ENCODE measurements around the gene LENEP.

LENEP gene

DNA sequence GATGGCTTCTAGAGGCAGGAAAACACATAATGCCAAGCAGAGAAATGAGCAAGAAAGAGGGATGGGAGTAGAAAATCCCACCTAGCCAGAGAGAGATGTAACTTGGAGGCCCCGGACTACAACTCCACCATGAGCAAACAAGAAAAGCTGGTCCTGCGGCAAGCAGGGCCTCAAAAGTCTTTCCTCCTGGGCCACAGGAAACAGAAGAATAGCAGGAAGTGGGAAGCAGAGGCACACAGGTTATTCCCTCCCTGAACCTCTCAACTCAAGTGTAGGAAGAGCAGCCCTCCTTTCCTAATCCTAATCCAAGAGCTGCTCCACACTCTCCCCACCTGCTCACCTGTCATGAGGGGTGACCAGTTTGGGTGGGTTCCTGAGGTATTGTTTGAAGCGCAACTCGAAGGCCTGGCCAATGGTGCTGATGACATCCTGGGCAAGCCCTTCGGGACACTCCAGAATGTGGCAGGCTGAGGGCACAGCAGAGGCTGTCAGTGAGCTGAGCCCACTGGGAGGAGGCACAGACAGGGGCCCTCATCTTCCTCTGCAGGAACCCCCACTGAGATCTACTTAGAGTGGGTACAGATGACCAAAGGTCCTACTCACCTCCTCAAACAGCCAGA lies 25.9 kb upstream of the LENEP start:
- Histone ChIP-seq H3K4me2 (ENCODE audit: insufficient read depth, low read length) (no peak overlapping the region), H2AFZ (ENCODE audit: low read depth, low read length) (no peak overlapping the region), H4K20me1 (ENCODE audit: insufficient read depth, low read length) (peaks cover 24% of the 10 kb centered on the region), H3K27me3 (ENCODE audit: insufficient read depth, low read length, poor library complexity) (no peaks in the 10 kb centered on the region), H3K9ac (ENCODE audit: low read depth, low read length) (no peak overlapping the region), H3K36me3 (ENCODE audit: insufficient read depth, low read length) (peaks cover 76% of the 10 kb centered on the region), H3K27ac (ENCODE audit: low read length) (no peak overlapping the region), H3K9me3 (ENCODE audit: insufficient read depth, low read length, severe bottlenecking) (no peaks in the 10 kb centered on the region), H3K4me1 (ENCODE audit: insufficient read depth, low read length) (peaks cover 32% of the 10 kb centered on the region), H3K79me2 (ENCODE audit: insufficient read depth, low read length) (peaks cover 47% of the 10 kb centered on the region), H3K4me3 (ENCODE audit: low read depth in 1 of 2, low read length in 2 of 2) (no peak overlapping the region)
- DNase-seq = no peak
- ATAC-seq (ENCODE audit: insufficient read depth, low read depth) = no peak
- TF ChIP-seq EZH2 (IDR thresholded peaks at IDR 0.05; ENCODE audit: borderline replicate concordance, low read depth, low read length, severe bottlenecking) = no peak
- TF ChIP-seq, protein P1, sequence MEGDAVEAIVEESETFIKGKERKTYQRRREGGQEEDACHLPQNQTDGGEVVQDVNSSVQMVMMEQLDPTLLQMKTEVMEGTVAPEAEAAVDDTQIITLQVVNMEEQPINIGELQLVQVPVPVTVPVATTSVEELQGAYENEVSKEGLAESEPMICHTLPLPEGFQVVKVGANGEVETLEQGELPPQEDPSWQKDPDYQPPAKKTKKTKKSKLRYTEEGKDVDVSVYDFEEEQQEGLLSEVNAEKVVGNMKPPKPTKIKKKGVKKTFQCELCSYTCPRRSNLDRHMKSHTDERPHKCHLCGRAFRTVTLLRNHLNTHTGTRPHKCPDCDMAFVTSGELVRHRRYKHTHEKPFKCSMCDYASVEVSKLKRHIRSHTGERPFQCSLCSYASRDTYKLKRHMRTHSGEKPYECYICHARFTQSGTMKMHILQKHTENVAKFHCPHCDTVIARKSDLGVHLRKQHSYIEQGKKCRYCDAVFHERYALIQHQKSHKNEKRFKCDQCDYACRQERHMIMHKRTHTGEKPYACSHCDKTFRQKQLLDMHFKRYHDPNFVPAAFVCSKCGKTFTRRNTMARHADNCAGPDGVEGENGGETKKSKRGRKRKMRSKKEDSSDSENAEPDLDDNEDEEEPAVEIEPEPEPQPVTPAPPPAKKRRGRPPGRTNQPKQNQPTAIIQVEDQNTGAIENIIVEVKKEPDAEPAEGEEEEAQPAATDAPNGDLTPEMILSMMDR (IDR thresholded peaks at IDR 0.05; ENCODE audit: borderline replicate concordance, extremely low read depth, low read length, poor library complexity, severe bottlenecking) = no peak

DNA sequence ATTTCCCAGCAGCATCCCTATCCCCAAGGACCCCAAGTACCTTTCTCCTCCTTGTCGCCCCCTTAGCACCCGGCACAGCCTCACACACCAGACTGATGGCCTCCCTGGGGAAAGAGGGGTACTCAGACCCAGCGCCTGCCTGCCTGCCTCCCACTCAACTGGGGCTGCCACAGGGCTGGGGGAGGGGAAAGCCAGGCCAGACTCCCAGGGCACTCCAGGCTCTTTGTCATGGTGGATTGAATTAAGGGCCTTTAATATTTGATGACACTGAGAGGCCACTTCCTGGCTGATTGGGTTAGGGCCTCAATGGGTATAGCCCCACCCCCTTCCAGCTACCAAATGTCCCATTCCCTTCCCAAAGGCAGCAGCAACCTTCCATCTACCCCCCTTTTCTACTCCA lies 24.7 kb upstream of the LENEP start:
- Histone ChIP-seq H3K4me3 (ENCODE audit: low read depth in 1 of 2, low read length in 2 of 2) (no peak overlapping the region), H3K4me1 (ENCODE audit: insufficient read depth, low read length) (peaks cover 32% of the 10 kb centered on the region), H3K27me3 (ENCODE audit: insufficient read depth, low read length, poor library complexity) (no peaks in the 10 kb centered on the region), H3K4me2 (ENCODE audit: insufficient read depth, low read length) (no peak overlapping the region), H2AFZ (ENCODE audit: low read depth, low read length) (no peak overlapping the region), H4K20me1 (ENCODE audit: insufficient read depth, low read length) (peaks cover 29% of the 10 kb centered on the region), H3K9me3 (ENCODE audit: insufficient read depth, low read length, severe bottlenecking) (no peaks in the 10 kb centered on the region), H3K9ac (ENCODE audit: low read depth, low read length) (no peak overlapping the region), H3K36me3 (ENCODE audit: insufficient read depth, low read length) (peaks cover 66% of the 10 kb centered on the region), H3K79me2 (ENCODE audit: insufficient read depth, low read length) (peaks cover 47% of the 10 kb centered on the region), H3K27ac (ENCODE audit: low read length) (no peak overlapping the region)
- TF ChIP-seq, protein P1 (IDR thresholded peaks at IDR 0.05; ENCODE audit: borderline replicate concordance, extremely low read depth, low read length, poor library complexity, severe bottlenecking) = no peak
- TF ChIP-seq EZH2 (IDR thresholded peaks at IDR 0.05; ENCODE audit: borderline replicate concordance, low read depth, low read length, severe bottlenecking) = no peak
- DNase-seq (no peak), ATAC-seq (ENCODE audit: insufficient read depth, low read depth) (no peak)

GRCh38 chr1:154969246-154969645 lies 24.1 kb upstream of the LENEP start:
- ATAC-seq (ENCODE audit: insufficient read depth, low read depth) = no peak
- TF ChIP-seq, protein P1 (IDR thresholded peaks at IDR 0.05; ENCODE audit: borderline replicate concordance, extremely low read depth, low read length, poor library complexity, severe bottlenecking) = no peak
- TF ChIP-seq EZH2 (IDR thresholded peaks at IDR 0.05; ENCODE audit: borderline replicate concordance, low read depth, low read length, severe bottlenecking) = no peak
- no peak overlapping the region for H3K9ac ChIP-seq (ENCODE audit: low read depth, low read length)
- no peak for DNase-seq
- peaks cover 47% of the 10 kb centered on the region for H3K79me2 ChIP-seq (ENCODE audit: insufficient read depth, low read length)
- peaks cover 31% of the 10 kb centered on the region for H3K4me1 ChIP-seq (ENCODE audit: insufficient read depth, low read length)
- H3K4me2 ChIP-seq (ENCODE audit: insufficient read depth, low read length) = no peak overlapping the region
- no peak overlapping the region for H3K4me3 ChIP-seq (ENCODE audit: low read depth in 1 of 2, low read length in 2 of 2)
- H3K36me3 ChIP-seq (ENCODE audit: insufficient read depth, low read length) = peaks cover 61% of the 10 kb centered on the region
- H3K9me3 ChIP-seq (ENCODE audit: insufficient read depth, low read length, severe bottlenecking) = no peaks in the 10 kb centered on the region
- no peak overlapping the region for H3K27ac ChIP-seq (ENCODE audit: low read length)
- no peaks in the 10 kb centered on the region for H3K27me3 ChIP-seq (ENCODE audit: insufficient read depth, low read length, poor library complexity)
- H4K20me1 ChIP-seq (ENCODE audit: insufficient read depth, low read length) = peaks cover 29% of the 10 kb centered on the region
- H2AFZ ChIP-seq (ENCODE audit: low read depth, low read length) = no peak overlapping the region

Data from DND-41 (cell line).